H1 (cell line): ENCODE results near the gene ZNF320. TPM values are rescaled to one million over a fixed set of nuclear protein-coding genes. Genes with fewer than 3 reads are reported as not detected.
A peak's percentile ranks its signal among the peaks of the same experiment; 100 is the strongest.

Experiments
- ASH2L ChIP-seq: fragments of 200-600, 300-600 bp; sonication (generic); IDR thresholded peaks from one replicate; pipeline ENCODE4 v1.7.1; 2017; ENCODE audit warnings: low read length
- BCL11A ChIP-seq, 2 experiments: IDR thresholded peaks; one replicate each; pipeline ENCODE4 v1.6.1; 2011; ENCODE audit warnings: low read depth in 2 of 2, low read length in 2 of 2, mild to moderate bottlenecking in 2 of 2
- CBX5 ChIP-seq: fragments of 300-800, 300-1000 bp; sonication (generic); IDR thresholded peaks from 2 replicates; pipeline ENCODE4 v1.7.1; 2016; ENCODE audit warnings: antibody characterized with exemption, low read length, low read depth
- CBX8 ChIP-seq: fragments of 300-800, 300-1000 bp; sonication (generic); IDR thresholded peaks from 2 replicates; pipeline ENCODE4 v1.7.1; 2016; ENCODE audit warnings: low read depth, low read length, borderline replicate concordance
- CHD2 ChIP-seq: IDR thresholded peaks from 2 replicates; pipeline ENCODE4 v1.6.1; 2012; ENCODE audit warnings: low read length, improper control_type of control experiment
- CREB1 ChIP-seq: IDR thresholded peaks from 2 replicates; pipeline ENCODE4 v1.6.1; 2012; ENCODE audit warnings: inconsistent platforms
- CTCF ChIP-seq, 3 experiments: IDR thresholded peaks; 1 replicate in 2 of 3; 2 replicates in 1 of 3; pipeline versions ENCODE4 v1.5.1 to v1.6.1; 2011; ENCODE audit warnings: low read length in 3 of 3, mild to moderate bottlenecking in 3 of 3, inconsistent platforms in 2 of 3, low read depth in 1 of 3, moderate library complexity in 1 of 3; ENCODE audit not compliant: insufficient read depth in 1 of 3; ENCODE audit errors: control extremely low read depth in 1 of 3
- E2F6 ChIP-seq: IDR thresholded peaks from 2 replicates; pipeline ENCODE4 v1.6.1; 2012; ENCODE audit warnings: inconsistent platforms
- EGR1 ChIP-seq: IDR thresholded peaks from 2 replicates; pipeline ENCODE4 v1.6.1; 2011; ENCODE audit warnings: low read depth, low read length, borderline replicate concordance
- FOSL1 ChIP-seq: IDR thresholded peaks from 2 replicates; pipeline ENCODE4 v1.6.1; 2011; ENCODE audit warnings: mild to moderate bottlenecking, low read depth, low read length, moderate library complexity; ENCODE audit not compliant: insufficient read depth
- KDM4A ChIP-seq: IDR thresholded peaks from one replicate; pipeline ENCODE4 v1.7.1; 2012; ENCODE audit warnings: low read depth, mild to moderate bottlenecking, moderate library complexity, low read length, inconsistent platforms; ENCODE audit not compliant: severe bottlenecking
- MAX ChIP-seq: IDR thresholded peaks from 2 replicates; pipeline ENCODE4 v1.6.1; 2012; ENCODE audit warnings: inconsistent platforms
- NRF1 ChIP-seq: IDR thresholded peaks from 2 replicates; pipeline ENCODE4 v1.6.1; 2011; ENCODE audit warnings: mild to moderate bottlenecking, low read depth, low read length, improper control_type of control experiment
- PHF8 ChIP-seq: fragments of 200-600 bp; sonication (generic); conservative IDR thresholded peaks from 2 replicates; pipeline ENCODE4 v1.7.1; 2012; ENCODE audit warnings: low read depth, mild to moderate bottlenecking, inconsistent platforms, low read length, moderate library complexity
- RBBP5 ChIP-seq: IDR thresholded peaks from 2 replicates; pipeline ENCODE4 v1.7.1; 2012; ENCODE audit warnings: low read depth, mild to moderate bottlenecking, inconsistent platforms, low read length, moderate library complexity, borderline replicate concordance
- RFX5 ChIP-seq: IDR thresholded peaks from 2 replicates; pipeline ENCODE4 v1.6.1; 2011; ENCODE audit warnings: low read depth, low read length, improper control_type of control experiment, borderline replicate concordance
- SAP30 ChIP-seq: fragments of 300-600 bp; sonication (generic); IDR thresholded peaks from 2 replicates; pipeline ENCODE4 v1.7.1; 2012; ENCODE audit warnings: low read length, moderate library complexity, mild to moderate bottlenecking, inconsistent platforms; ENCODE audit not compliant: insufficient read depth, insufficient replicate concordance
- SIN3A ChIP-seq, 2 experiments: IDR thresholded peaks in 1 of 2; conservative IDR thresholded peaks in 1 of 2; 2 replicates each; pipeline ENCODE4 v1.6.1; 2011 to 2012; ENCODE audit warnings: low read length in 2 of 2, improper control_type of control experiment in 1 of 2, low read depth in 1 of 2, mild to moderate bottlenecking in 1 of 2
- SP4 ChIP-seq: IDR thresholded peaks from 2 replicates; pipeline ENCODE4 v1.6.1; 2012; ENCODE audit warnings: low read length, inconsistent platforms
- TAF1 ChIP-seq: IDR thresholded peaks from 2 replicates; pipeline ENCODE4 v1.6.1; 2011; ENCODE audit warnings: mild to moderate bottlenecking, low read depth, low read length
- TBP ChIP-seq: IDR thresholded peaks from 2 replicates; pipeline ENCODE4 v1.6.1; 2011; ENCODE audit warnings: low read depth, low read length, improper control_type of control experiment
- polyA plus RNA-seq, 7 experiments: library from polyadenylated mRNA; depleted of rRNA in 3 of 7; stranded (reverse) in 5 of 7; unstranded in 2 of 7; fragments of >200 nt in 5 of 7; fragments of 200-250 nt in 2 of 7; gene quantifications; 1 replicate in 5 of 7; 2 replicates in 1 of 7; 4 replicates in 1 of 7; pipeline versions ENCODE4 v1.2.1 to v1.2.3, GENCODE V29; 2011 to 2013; ENCODE audit warnings: missing spikeins in 2 of 7, mixed read lengths in 2 of 7
- total RNA-seq: library from RNA; stranded (reverse); fragmentation: NEBNext Ultra II Directional; extraction: Animal tissue kit (Norgen Biotek cat#: 25700); gene quantifications from 2 replicates; pipeline ENCODE4 v1.2.1, GENCODE V29; 2021

ZNF320 gene
- total and polyA plus RNA-seq, 2 of the 8 experiments (the other 6 are each of a cell fraction or from before 2014, with no cell fraction given) = 20.6 to 26.8 TPM

GRCh38 chr19:52897138-52897935, at the start of gene ZNF320 (continued):
- TF ChIP-seq SIN3A (conservative IDR thresholded peaks at IDR 0.05 in 1 of 2, IDR thresholded peaks at IDR 0.05 in 1 of 2; ENCODE audit: low read depth in 1 of 2, low read length in 2 of 2) = peak; percentile 60 to 81; a peak in 2 of 4 replicates
- no peak for TF ChIP-seq BCL11A (IDR thresholded peaks at IDR 0.05; ENCODE audit: low read depth in 2 of 2, low read length in 2 of 2)
- TF ChIP-seq CBX8 = no peak
- no peak for TF ChIP-seq RFX5
- TF ChIP-seq RBBP5 = no peak
- peak; percentile 80 for TF ChIP-seq ASH2L
- no peak for TF ChIP-seq E2F6
- no peak; the same call in none of the 2 replicates for TF ChIP-seq CHD2
- TF ChIP-seq KDM4A = peak; percentile 78
- TF ChIP-seq EGR1 = no peak
- peak; percentile 86 for TF ChIP-seq PHF8
- TF ChIP-seq SP4 = no peak
- no peak for TF ChIP-seq CREB1
- no peak for TF ChIP-seq CTCF (IDR thresholded peaks at IDR 0.05; ENCODE audit: control extremely low read depth in 1 of 3, insufficient read depth in 1 of 3, low read depth in 1 of 3, low read length in 3 of 3)
- peak; percentile 83 for TF ChIP-seq TAF1
- TF ChIP-seq NRF1 = no peak
- TF ChIP-seq CBX5 = no peak
- peak; percentile 80 for TF ChIP-seq TBP
- no peak for TF ChIP-seq SAP30
- TF ChIP-seq FOSL1 = no peak
- TF ChIP-seq MAX = 0 out of 2 replicates have a peak, but pooled peaks have one; percentile 0
